Left forelimb (tissue), 1 donor: ENCODE results near the gene EIF5A2.
"Not testable (repeated sequence)": the region's sequence is repeated elsewhere in the genome, so short reads cannot be mapped to it uniquely, and the experiment has no call there.

Source experiments
- DNase-seq: peaks from one replicate; pipeline ENCODE4 v3.0.0-alpha.2; 2018; ENCODE audit warnings: low spot score

EIF5A2 gene

GRCh38 chr3:170896781-170897180 is 11.7 kb downstream of the EIF5A2 start:
- DNase-seq, result no peak

- DNase-seq, result not testable (repeated sequence)
Observed at GRCh38 chr3:170896333-170896732, 12.1 kb downstream of the EIF5A2 start.

GRCh38 chr3:170893895-170894294 is 14.5 kb downstream of the EIF5A2 start:
- DNase-seq, result no peak

GRCh38 chr3:170889630-170890029 is 18.8 kb downstream of the EIF5A2 start:
- no peak for DNase-seq

GRCh38 chr3:170889132-170889531 is 19.3 kb downstream of the EIF5A2 start:
- no peak for DNase-seq

- DNase-seq, result not testable (repeated sequence)
Observed at GRCh38 chr3:170884109-170884930, 24.1 kb downstream of the EIF5A2 start.

GRCh38 chr3:170878688-170879087 is 29.7 kb downstream of the EIF5A2 start:
- DNase-seq, result not testable (repeated sequence)

GRCh38 chr3:170877311-170877710 is 31.1 kb downstream of the EIF5A2 start:
- DNase-seq, result not testable (repeated sequence)

GRCh38 chr3:170876537-170876936 is 31.9 kb downstream of the EIF5A2 start:
- DNase-seq, result no peak

- DNase-seq, result peak; percentile 94
Observed at GRCh38 chr3:170869645-170870593, 38.5 kb downstream of the EIF5A2 start, which contains the start of gene RPL22L1. TSS of gene RPL22L1 (minus strand) at chr3:170870195. CDS start at chr3:170870167, 28 bp downstream.

- DNase-seq, result no peak
Observed at GRCh38 chr3:170869239-170869590, 39.2 kb downstream of the EIF5A2 start.

GRCh38 chr3:170868577-170869238 is 39.7 kb downstream of the EIF5A2 start:
- no peak for DNase-seq

- DNase-seq, result no peak
Observed at GRCh38 chr3:170867143-170867937, 41.1 kb downstream of the EIF5A2 start.

GRCh38 chr3:170866499-170866898 is 41.9 kb downstream of the EIF5A2 start:
- DNase-seq, result no peak

GRCh38 chr3:170865209-170866094 is 43.0 kb downstream of the EIF5A2 start:
- no peak for DNase-seq

- no peak for DNase-seq
Observed at GRCh38 chr3:170864525-170865208, 43.8 kb downstream of the EIF5A2 start.

GRCh38 chr3:170863816-170864215 is 44.6 kb downstream of the EIF5A2 start:
- no peak for DNase-seq

- no peak for DNase-seq
Observed at GRCh38 chr3:170862618-170863374, 45.6 kb downstream of the EIF5A2 start.

- DNase-seq, result no peak
Observed at GRCh38 chr3:170858599-170858998, 49.8 kb downstream of the EIF5A2 start.
